T1000 (cell line): ENCODE data around the gene PRSS56.

Experiments
- DNase-seq: peaks from one replicate; lab custom pipeline; 2025; ENCODE audit warnings: mixed read lengths; lab: John Stamatoyannopoulos, UW

PRSS56 gene

GRCh38 chr2:232573042-232573441 lies 52.9 kb downstream of the PRSS56 start:
- DNase-seq: no peak

- no peak for DNase-seq
Measured at GRCh38 chr2:232573771-232574435, 53.7 kb downstream of the PRSS56 start.

- no peak for DNase-seq
Measured at GRCh38 chr2:232574674-232575403, 54.7 kb downstream of the PRSS56 start.
